ENCODE results near the gene ZNF136. TPM values are rescaled to one million over a fixed set of nuclear protein-coding genes. Genes with fewer than 3 reads are reported as not detected.

ZNF136 gene
- total and polyA plus RNA-seq, 2 of the 13 experiments (the other 11 are each of a cell fraction or from before 2014, with no cell fraction given): 2.5 to 10.2 TPM

- no peak for TF ChIP-seq FIP1L1 (IDR thresholded peaks at IDR 0.05; ENCODE audit: borderline replicate concordance, insufficient read depth, low read depth, low read length)
- TF ChIP-seq ZNF550 (CRISPR knock-in tag; IDR thresholded peaks at IDR 0.05; ENCODE audit: borderline replicate concordance): no peak
- TF ChIP-seq JUND (CRISPR knock-in tag; IDR thresholded peaks at IDR 0.05): no peak
- peak; percentile 97 for TF ChIP-seq ASH2L (IDR thresholded peaks at IDR 0.05; ENCODE audit: insufficient read length, low read depth, low read length)
- TF ChIP-seq SRSF4 (IDR thresholded peaks at IDR 0.05; ENCODE audit: low read depth, low read length, poor library complexity, severe bottlenecking): no peak
- TF ChIP-seq ZNF775 (CRISPR knock-in tag; IDR thresholded peaks at IDR 0.05; ENCODE audit: borderline replicate concordance): no peak
- TF ChIP-seq ZNF331 (CRISPR knock-in tag; IDR thresholded peaks at IDR 0.05): peak; percentile 62; the same call in 1 of the 2 replicates
- TF ChIP-seq, protein P1, sequence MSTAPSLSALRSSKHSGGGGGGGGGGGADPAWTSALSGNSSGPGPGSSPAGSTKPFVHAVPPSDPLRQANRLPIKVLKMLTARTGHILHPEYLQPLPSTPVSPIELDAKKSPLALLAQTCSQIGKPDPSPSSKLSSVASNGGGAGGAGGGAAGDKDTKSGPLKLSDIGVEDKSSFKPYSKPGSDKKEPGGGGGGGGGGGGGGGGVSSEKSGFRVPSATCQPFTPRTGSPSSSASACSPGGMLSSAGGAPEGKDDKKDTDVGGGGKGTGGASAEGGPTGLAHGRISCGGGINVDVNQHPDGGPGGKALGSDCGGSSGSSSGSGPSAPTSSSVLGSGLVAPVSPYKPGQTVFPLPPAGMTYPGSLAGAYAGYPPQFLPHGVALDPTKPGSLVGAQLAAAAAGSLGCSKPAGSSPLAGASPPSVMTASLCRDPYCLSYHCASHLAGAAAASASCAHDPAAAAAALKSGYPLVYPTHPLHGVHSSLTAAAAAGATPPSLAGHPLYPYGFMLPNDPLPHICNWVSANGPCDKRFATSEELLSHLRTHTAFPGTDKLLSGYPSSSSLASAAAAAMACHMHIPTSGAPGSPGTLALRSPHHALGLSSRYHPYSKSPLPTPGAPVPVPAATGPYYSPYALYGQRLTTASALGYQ (CRISPR knock-in tag; IDR thresholded peaks at IDR 0.05): 0 out of 2 replicates have a peak, but pooled peaks have one; percentile 56
- TF ChIP-seq NR2F1 (CRISPR knock-in tag; IDR thresholded peaks at IDR 0.05): no peak
- TF ChIP-seq ZNF776 (CRISPR knock-in tag; IDR thresholded peaks at IDR 0.05): peak; percentile 23; the same call in 1 of the 2 replicates
- TF ChIP-seq, protein P2, sequence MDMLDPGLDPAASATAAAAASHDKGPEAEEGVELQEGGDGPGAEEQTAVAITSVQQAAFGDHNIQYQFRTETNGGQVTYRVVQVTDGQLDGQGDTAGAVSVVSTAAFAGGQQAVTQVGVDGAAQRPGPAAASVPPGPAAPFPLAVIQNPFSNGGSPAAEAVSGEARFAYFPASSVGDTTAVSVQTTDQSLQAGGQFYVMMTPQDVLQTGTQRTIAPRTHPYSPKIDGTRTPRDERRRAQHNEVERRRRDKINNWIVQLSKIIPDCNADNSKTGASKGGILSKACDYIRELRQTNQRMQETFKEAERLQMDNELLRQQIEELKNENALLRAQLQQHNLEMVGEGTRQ (IDR thresholded peaks at IDR 0.05; ENCODE audit: low read depth, low read length): no peak
- TF ChIP-seq, protein P2 (CRISPR knock-in tag; IDR thresholded peaks at IDR 0.05; ENCODE audit: borderline replicate concordance): no peak
- TF ChIP-seq ZBTB7B (CRISPR knock-in tag; IDR thresholded peaks at IDR 0.05): 0 out of 2 replicates have a peak, but pooled peaks have one; percentile 47
- no peak for TF ChIP-seq ZNF513 (CRISPR knock-in tag; conservative IDR thresholded peaks at IDR 0.05)
- TF ChIP-seq, protein P3, sequence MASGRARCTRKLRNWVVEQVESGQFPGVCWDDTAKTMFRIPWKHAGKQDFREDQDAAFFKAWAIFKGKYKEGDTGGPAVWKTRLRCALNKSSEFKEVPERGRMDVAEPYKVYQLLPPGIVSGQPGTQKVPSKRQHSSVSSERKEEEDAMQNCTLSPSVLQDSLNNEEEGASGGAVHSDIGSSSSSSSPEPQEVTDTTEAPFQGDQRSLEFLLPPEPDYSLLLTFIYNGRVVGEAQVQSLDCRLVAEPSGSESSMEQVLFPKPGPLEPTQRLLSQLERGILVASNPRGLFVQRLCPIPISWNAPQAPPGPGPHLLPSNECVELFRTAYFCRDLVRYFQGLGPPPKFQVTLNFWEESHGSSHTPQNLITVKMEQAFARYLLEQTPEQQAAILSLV (CRISPR knock-in tag; IDR thresholded peaks at IDR 0.05; ENCODE audit: borderline replicate concordance): no peak; the same call in 1 of the 2 replicates
- no peak for TF ChIP-seq KLF11 (CRISPR knock-in tag; IDR thresholded peaks at IDR 0.05)
- TF ChIP-seq TRAFD1 (CRISPR knock-in tag; IDR thresholded peaks at IDR 0.05; ENCODE audit: borderline replicate concordance): no peak
- peak; percentile 64; the same call in 1 of the 2 replicates for TF ChIP-seq ZNF563 (CRISPR knock-in tag; IDR thresholded peaks at IDR 0.05)
Observed at GRCh38 chr19:12162882-12163806, at the start of gene ZNF136 (continued).

All from HepG2 (cell line).